GM19438 (cell line): ENCODE measurements around the gene MDGA2.

ENCODE experiments used
- ATAC-seq: cut with Tn5 transposase; IDR thresholded peaks from one replicate; pipeline ENCODE4 v1.9.1; 2021; ENCODE audit warnings: low read depth; ENCODE audit not compliant: unreplicated experiment

The MDGA2 gene

DNA sequence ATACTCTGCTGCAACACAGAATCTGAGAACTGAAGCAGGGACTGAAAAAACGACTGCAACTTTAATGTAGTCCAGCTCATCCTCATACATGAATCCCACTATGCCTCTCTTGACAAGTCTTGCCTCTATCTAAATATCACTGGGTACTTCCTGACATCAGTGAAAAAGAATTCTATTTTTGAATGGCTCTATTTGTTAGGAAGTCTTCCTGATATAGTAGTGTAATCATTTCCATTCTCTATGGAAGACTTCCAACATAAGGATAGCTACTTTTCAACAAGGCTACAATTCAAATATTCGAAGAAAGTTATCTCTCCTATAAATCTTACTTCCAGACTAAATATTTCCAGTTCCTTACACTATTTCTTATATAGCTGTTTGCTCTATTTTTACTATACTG lies 167.5 kb downstream of the MDGA2 start:
- no peak for ATAC-seq

GRCh38 chr14:47500369-47500768 lies 175.0 kb downstream of the MDGA2 start:
- ATAC-seq = no peak

- no peak for ATAC-seq
Measured at GRCh38 chr14:47490766-47491165, 184.6 kb downstream of the MDGA2 start.

DNA sequence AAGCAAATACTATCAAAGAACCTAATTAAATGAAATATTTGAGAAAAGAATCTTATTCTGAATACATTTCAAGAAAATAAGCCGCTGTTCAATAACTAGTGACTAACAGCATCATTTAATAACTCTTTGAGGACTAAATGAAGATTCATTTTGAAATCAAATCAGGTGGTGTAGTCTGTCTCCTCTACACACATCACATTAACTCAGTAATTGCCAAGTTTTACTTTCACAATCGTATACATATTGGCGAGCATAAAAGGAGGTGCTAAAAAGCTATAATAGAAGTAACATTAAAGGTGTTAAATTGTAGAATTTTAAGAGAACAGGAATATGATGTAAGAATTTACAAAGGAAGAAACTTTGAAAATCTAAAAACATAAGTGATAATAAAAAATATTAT lies 185.1 kb downstream of the MDGA2 start:
- ATAC-seq = no peak

DNA sequence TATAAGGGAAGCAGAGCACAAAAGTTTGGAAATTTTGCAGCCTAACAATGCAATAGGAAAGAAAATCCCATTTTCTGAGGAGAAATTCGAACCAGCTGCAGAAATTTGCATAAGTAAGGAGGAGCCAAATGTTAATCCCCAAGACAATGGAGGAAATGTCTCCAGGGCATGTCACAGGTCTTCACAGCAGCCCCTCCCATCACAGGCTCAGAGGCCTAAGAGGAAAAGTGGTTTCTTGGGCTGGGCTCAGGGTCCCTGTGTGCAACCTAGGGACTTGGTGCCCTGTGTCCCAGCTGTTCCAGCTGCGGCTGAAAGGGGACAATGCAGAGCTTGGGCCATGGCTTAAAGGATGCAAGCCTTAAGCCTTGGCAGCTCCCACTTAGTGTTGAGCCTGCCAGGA lies 190.0 kb downstream of the MDGA2 start:
- no peak for ATAC-seq

DNA sequence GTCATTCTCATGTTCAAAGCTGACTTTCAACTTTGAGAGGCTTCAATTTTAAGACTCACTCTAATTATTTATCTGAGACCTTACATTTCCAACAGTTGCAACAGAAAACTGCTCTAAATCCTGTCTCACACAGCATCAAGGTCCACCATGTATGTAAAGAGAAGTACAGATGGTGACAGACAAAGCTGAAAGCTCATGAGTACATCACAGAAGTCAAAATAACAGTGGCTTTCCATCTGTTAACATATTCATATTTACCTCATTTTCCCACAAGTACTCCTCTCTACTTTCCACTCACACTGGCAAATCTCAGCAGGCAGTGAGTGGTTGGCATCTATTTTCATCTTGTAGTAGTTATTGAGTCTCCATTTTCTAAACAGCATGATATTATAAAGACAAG lies 192.0 kb downstream of the MDGA2 start:
- ATAC-seq = no peak

DNA sequence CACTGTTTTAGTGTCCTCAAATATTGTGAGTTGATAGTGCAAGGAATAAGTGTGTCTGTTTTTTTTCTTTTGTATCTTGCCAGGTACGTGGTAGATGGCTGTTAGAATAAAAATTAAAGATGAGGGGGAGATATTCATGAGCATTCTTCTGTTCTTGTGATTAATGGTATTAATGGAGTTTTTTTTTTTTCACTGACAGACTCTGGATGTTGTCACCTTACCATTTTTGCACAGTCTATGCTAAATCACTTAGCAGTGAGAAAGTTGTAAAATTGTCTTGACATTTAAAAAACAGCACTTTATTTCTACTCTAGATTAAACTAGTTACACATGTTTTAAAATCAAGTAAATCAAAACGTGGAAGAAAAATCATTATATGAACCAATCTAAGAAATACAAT lies 204.3 kb downstream of the MDGA2 start:
- no peak for ATAC-seq

- ATAC-seq = no peak
Measured at GRCh38 chr14:47466916-47467315, 208.5 kb downstream of the MDGA2 start.

DNA sequence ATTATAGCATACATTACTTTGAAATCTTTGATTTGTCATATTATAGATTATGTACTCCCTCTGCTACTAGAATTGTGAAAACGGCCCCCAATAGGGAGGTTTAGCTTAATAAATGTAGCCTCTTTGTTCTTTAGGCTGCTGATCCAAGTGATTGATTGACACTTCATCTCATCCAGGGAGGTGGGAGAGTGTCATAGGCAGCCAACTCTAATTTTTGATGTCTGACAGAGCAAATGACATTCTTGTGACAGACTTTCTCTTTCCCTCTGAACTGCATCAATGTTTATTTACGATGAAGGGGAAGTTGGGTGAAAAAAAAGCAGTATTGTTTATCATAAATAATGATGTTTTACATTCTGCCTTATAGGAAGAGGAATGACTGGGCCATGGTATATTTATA lies 221.4 kb downstream of the MDGA2 start:
- ATAC-seq = no peak

GRCh38 chr14:47447076-47447475 lies 228.3 kb downstream of the MDGA2 start:
- no peak for ATAC-seq

DNA sequence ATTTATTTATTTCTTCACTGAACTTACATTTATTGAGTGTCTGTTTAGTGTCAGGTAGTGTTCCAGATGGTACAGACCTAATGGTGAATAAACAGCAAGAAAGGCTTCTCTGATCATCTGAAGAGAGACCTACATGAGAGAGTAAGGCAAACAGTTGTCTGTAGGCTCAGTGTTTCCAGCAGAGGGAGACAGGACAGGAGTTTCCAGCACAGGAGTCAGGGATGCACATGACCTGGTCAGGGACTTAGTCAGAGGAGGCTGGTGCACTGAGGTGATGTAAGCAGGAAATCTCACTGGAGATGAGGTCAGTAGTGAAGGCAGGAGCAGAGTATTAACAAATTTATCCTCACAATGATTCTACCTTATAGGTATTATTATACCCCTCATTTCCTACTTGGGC lies 233.2 kb downstream of the MDGA2 start:
- ATAC-seq = no peak

DNA sequence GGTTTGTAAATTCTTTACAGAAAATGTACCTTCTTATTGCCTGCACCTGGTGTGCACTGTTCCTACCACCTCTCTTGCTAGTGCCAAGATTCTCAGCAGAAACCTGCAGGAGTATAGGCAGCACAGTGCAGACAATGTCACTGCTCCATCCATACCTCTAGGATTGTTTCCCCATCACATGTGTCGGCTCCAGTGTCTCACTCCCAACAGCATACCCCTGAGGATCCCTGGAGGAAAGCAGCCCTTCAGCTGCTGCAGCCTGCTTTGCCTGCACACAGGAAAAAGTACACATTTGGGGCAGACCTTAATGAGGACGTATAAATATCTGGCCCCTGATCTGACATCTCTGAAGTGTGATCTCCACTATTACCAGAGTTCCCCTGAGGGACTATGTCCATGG lies 235.5 kb downstream of the MDGA2 start:
- no peak for ATAC-seq

GRCh38 chr14:47438650-47439140 lies 236.7 kb downstream of the MDGA2 start:
- no peak for ATAC-seq

DNA sequence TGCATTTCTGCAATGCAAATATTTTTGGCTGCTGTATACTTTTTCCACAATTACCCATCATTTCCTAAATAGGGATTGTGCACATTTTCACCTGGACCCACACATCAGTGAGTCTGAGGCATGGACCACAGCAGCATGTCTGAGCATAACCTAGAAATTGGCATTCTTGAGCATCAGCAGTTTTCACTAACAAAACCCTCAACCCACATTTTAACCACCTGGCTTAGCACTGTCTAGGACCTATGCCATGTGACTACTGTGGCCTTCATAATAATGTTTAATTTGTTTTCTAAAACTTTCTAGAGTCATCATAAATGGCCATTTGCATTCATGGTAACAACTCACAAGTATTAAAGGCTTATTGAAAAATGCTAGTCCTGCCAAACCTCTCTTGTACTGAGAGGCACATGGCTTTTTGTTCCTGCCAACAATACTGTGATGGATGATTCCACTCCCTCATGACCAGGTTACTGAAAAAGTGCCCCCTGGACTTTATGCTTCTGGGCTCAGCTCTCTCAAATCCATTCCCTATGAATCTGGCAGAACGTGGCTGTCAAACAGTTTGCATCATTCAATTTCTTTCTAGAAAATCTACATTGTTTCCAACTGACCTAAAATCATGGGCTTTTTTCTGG lies 240.0 kb downstream of the MDGA2 start:
- ATAC-seq = no peak

- ATAC-seq = no peak
Measured at GRCh38 chr14:47427629-47428028, 247.8 kb downstream of the MDGA2 start.

- ATAC-seq = no peak
Measured at GRCh38 chr14:47425302-47425701, 250.1 kb downstream of the MDGA2 start.

GRCh38 chr14:47422191-47422590 lies 253.2 kb downstream of the MDGA2 start:
- no peak for ATAC-seq

- no peak for ATAC-seq
Measured at GRCh38 chr14:47411523-47411922, 263.9 kb downstream of the MDGA2 start.

DNA sequence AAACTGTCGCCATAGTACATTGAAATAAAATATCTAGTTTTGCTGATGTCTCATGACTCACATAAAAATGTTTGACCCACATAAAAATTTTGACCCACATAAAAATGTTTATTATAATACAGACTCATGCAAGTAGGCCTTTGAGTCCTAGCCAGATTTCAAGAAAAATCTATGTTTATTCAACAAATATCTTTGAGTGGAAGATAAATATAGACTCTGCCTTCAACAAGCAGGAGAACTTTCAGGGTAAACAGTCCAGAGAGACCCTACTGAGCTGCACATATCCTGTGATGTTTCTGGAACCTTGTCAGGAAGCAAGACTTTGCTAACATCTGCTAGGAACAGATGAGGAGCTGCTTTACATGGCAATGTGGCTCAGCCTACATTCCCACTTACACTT lies 283.1 kb downstream of the MDGA2 start:
- ATAC-seq = no peak

DNA sequence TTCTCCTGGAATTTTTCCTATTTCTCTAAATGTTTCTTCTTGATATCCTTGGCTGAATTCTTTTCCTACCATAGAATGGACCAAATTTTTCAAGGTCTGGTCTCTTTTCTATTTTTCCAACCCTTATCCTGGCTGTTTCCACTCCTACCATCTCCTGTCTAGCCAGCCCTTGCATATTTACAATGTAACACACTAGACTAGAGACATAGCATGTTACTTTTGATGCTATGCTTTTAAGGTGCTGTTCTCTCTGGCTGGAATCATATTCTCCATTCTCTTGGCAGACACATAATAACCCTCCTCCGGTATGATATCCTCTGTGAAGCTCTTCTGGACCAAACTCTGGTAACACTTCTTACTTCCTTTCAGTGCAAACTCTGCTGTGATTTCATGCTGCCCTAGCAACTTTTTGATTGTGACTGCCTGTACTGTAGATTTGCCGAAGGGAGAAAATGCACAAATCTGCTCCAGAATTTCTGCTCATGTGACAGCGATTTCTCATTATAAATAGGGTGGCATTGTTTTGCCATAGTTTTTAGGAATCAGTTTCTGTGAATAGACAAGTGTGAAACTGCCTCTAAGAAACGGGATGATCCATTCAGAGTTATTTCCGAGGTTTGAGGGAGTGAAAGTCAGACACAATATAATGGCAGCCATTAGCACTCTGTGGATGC lies 284.4 kb downstream of the MDGA2 start:
- ATAC-seq = no peak

DNA sequence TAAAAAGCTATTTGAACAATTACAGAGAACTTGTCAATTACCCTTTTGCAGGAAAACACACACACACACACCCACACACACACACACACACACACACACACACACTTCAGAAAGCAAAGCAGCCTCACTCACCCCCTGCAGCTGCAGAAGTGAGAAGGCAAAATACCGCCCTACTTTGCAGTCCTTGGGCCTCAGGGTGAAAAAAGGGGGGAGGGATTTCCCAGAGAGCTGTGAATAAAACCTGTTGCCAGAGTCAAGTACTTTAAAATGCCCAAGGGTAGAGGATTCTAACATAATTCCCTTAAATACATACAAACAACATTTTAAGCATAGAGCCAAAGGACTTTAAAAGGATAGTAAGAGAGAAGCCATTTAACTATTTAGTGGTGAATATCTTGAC lies 285.9 kb downstream of the MDGA2 start:
- ATAC-seq = no peak

DNA sequence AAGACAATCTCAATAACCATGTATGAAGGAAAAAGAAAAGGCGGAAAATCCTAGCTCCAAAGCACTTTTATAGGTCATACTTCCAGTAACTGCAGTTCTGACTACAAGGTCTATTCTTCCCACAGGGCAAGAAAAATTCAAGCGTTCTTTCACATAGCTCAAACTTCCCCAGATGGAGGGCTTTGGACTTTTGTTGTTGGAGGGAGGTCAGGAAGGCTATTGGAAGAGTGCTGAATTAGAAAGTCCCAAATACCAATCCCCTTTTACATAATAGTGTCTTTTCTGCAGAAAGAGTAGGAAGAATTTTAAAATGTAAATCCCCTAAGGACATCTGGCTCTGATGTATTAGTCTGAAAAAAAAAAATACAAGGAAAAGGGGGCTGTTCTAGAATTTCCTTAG lies 309.4 kb downstream of the MDGA2 start:
- no peak for ATAC-seq
